Neural progenitor cell (in vitro differentiated cells): ENCODE measurements around the gene AP1B1. TPM values are rescaled to one million over a fixed set of nuclear protein-coding genes. Genes with fewer than 3 reads are reported as not detected.

Experiments used
- DNase-seq: peaks from one replicate; pipeline ENCODE4 v3.0.0-alpha.2; 2016; ENCODE audit warnings: low spot score
- H2AFZ ChIP-seq: fragments of 200-600 bp; sonication (generic); replicated peaks from 2 replicates; pipeline ENCODE4 v1.6.1; 2016; ENCODE audit warnings: antibody characterized with exemption
- H3F3A ChIP-seq: fragments of 200-600 bp; sonication (generic); 2 replicates; pipeline ENCODE4 v1.6.1; 2016; ENCODE audit warnings: antibody characterized with exemption, low read depth
- H3K27ac ChIP-seq: fragments of 200-600 bp; sonication (generic); 2 replicates; pipeline ENCODE4 v1.5.1; 2016; ENCODE audit warnings: mild to moderate bottlenecking
- H3K27me3 ChIP-seq: fragments of 200-600 bp; sonication (generic); 2 replicates; pipeline ENCODE4 v1.6.1; 2016; ENCODE audit warnings: mild to moderate bottlenecking, moderate library complexity
- H3K36me3 ChIP-seq: fragments of 200-600 bp; sonication (generic); 2 replicates; pipeline ENCODE4 v1.5.1; 2016
- H3K4me1 ChIP-seq: fragments of 200-600 bp; sonication (generic); 2 replicates; pipeline ENCODE4 v1.6.1; 2016; ENCODE audit warnings: mixed run types
- H3K4me2 ChIP-seq: fragments of 200-600 bp; sonication (generic); 2 replicates; pipeline ENCODE4 v1.6.1; 2016
- H3K4me3 ChIP-seq: fragments of 200-600 bp; sonication (generic); 2 replicates; pipeline ENCODE4 v1.5.1; 2016
- H3K79me2 ChIP-seq: fragments of 200-600 bp; sonication (generic); 2 replicates; pipeline ENCODE4 v1.6.1; 2016; ENCODE audit warnings: low read depth
- H3K9ac ChIP-seq: fragments of 200-600 bp; sonication (generic); 2 replicates; pipeline ENCODE4 v1.6.1; 2016
- H3K9me3 ChIP-seq: fragments of 200-600 bp; sonication (generic); 2 replicates; pipeline ENCODE4 v1.5.1; 2016; ENCODE audit warnings: low read depth
- H4K20me1 ChIP-seq: fragments of 200-600 bp; sonication (generic); 2 replicates; pipeline ENCODE4 v1.6.1; 2016; ENCODE audit warnings: low read depth
- H3K27ac Mint-ChIP-seq: 3 replicates; pipeline ENCODE4 v1.8.0; 2021; ENCODE audit warnings: mixed read lengths
- H3K27me3 Mint-ChIP-seq: 2 replicates; pipeline ENCODE4 v1.8.0; 2022; ENCODE audit warnings: low read depth, mild to moderate bottlenecking, inconsistent platforms, moderate library complexity, mixed read lengths; ENCODE audit not compliant: insufficient read depth
- H3K36me3 Mint-ChIP-seq: 3 replicates; pipeline ENCODE4 v1.8.0; 2021; ENCODE audit warnings: mixed read lengths
- H3K4me1 Mint-ChIP-seq: 3 replicates; pipeline ENCODE4 v1.8.0; 2021; ENCODE audit warnings: mixed read lengths
- H3K4me3 Mint-ChIP-seq: 3 replicates; pipeline ENCODE4 v1.8.0; 2021; ENCODE audit warnings: mild to moderate bottlenecking, moderate library complexity, mixed read lengths
- H3K9me3 Mint-ChIP-seq: 3 replicates; pipeline ENCODE4 v1.8.0; 2020; ENCODE audit warnings: mixed read lengths
- EZH2 ChIP-seq: fragments of 200-600 bp; sonication (generic); IDR thresholded peaks from 2 replicates; pipeline ENCODE4 v1.6.1; 2017; ENCODE audit warnings: antibody characterized with exemption, mild to moderate bottlenecking, moderate library complexity
- EZH2phosphoT487 ChIP-seq: fragments of 200-600 bp; sonication (generic); IDR thresholded peaks from 2 replicates; pipeline ENCODE4 v1.6.1; 2017; ENCODE audit warnings: antibody characterized with exemption
- total RNA-seq: library from RNA; depleted of rRNA; stranded (reverse); fragments of >200 nt; gene quantifications from 2 replicates; pipeline ENCODE4 v1.2.3, GENCODE V29; 2015; ENCODE audit warnings: low replicate concordance
- TF ChIP-seq, protein P1 (sequence below): fragments of 200-600 bp; sonication (generic); IDR thresholded peaks from 2 replicates; pipeline ENCODE4 v1.5.1; 2017; ENCODE audit warnings: antibody characterized with exemption, mild to moderate bottlenecking

The AP1B1 gene
- total RNA-seq, 1 donor from 2014 or later, result 34.7 TPM

DNA sequence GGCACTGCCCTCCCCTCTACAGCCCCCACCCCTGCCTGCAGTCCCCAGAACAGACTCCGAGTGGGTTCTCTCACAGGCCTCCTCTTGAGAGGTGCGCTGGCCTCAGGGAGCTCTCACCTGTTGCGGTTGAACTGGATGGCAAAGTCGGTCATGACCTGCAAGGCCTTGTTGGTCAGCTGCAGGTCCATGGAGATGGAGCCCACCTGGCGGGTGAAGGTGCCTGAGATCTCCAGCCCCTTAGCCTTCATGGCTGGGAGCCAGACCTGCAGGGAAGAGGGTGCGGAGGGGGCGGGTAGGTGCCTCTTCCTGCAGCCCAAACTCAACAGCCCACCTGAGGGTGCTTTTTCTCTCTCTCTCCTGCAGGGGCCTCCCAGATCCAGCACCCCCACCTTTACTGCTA lies 54.2 kb downstream of the AP1B1 start:
- no peaks in the 10 kb centered on the region for H3K9me3 Mint-ChIP-seq
- TF ChIP-seq, protein P1, sequence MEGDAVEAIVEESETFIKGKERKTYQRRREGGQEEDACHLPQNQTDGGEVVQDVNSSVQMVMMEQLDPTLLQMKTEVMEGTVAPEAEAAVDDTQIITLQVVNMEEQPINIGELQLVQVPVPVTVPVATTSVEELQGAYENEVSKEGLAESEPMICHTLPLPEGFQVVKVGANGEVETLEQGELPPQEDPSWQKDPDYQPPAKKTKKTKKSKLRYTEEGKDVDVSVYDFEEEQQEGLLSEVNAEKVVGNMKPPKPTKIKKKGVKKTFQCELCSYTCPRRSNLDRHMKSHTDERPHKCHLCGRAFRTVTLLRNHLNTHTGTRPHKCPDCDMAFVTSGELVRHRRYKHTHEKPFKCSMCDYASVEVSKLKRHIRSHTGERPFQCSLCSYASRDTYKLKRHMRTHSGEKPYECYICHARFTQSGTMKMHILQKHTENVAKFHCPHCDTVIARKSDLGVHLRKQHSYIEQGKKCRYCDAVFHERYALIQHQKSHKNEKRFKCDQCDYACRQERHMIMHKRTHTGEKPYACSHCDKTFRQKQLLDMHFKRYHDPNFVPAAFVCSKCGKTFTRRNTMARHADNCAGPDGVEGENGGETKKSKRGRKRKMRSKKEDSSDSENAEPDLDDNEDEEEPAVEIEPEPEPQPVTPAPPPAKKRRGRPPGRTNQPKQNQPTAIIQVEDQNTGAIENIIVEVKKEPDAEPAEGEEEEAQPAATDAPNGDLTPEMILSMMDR, result no peak
- TF ChIP-seq EZH2phosphoT487 (no peak), EZH2 (no peak)
- no peak overlapping the region for H2AFZ ChIP-seq
- no peaks in the 10 kb centered on the region for H3F3A ChIP-seq
- peaks cover 2% of the 10 kb centered on the region for H3K4me1 Mint-ChIP-seq
- H3K9me3 ChIP-seq, result no peaks in the 10 kb centered on the region
- H3K36me3 ChIP-seq, result no peaks in the 10 kb centered on the region
- H3K27me3 Mint-ChIP-seq, result peaks cover 4% of the 10 kb centered on the region
- no peak overlapping the region for H3K4me3 ChIP-seq
- peaks cover 27% of the 10 kb centered on the region for H3K36me3 Mint-ChIP-seq
- no peak for DNase-seq
- no peak overlapping the region for H3K27ac Mint-ChIP-seq
- no peak overlapping the region for H3K9ac ChIP-seq
- no peak overlapping the region for H3K4me2 ChIP-seq
- no peaks in the 10 kb centered on the region for H3K79me2 ChIP-seq
- no peak overlapping the region for H3K4me3 Mint-ChIP-seq
- no peaks in the 10 kb centered on the region for H4K20me1 ChIP-seq
- no peak overlapping the region for H3K27ac ChIP-seq
- no peaks in the 10 kb centered on the region for H3K4me1 ChIP-seq
- no peaks in the 10 kb centered on the region for H3K27me3 ChIP-seq

DNA sequence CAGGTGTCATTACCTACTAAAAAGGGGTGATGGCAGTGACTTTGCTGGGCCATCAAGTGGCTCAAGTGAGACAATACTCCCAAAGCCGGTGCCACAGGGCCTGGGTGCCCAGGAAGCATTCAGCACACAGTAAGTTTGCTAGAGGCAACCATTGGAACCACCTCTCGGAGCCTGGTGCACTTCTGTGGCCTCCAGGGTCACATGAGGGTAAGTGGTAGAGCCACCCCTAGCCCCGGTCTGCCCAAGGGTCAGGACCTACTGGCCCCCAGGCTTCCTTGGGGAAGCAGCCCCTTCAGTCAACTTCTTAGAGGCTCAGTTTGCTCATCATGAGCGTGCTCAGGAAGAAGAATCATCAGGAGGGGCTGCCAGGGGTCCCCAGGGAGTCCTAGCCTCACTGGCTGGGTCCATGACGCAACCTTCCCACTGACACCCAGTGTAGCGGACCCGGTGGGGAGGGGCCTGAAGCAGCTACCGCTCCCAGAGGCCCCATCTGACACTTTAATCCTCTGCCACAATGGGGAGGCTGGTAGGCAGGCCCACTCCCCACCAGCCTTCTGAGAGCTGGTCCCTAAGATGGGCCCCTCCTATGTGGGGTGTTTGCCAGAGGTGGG lies 55.4 kb downstream of the AP1B1 start:
- no peak overlapping the region for H3K4me2 ChIP-seq
- no peaks in the 10 kb centered on the region for H3K9me3 Mint-ChIP-seq
- no peak overlapping the region for H3K9ac ChIP-seq
- no peaks in the 10 kb centered on the region for H3K4me1 ChIP-seq
- no peaks in the 10 kb centered on the region for H3K36me3 ChIP-seq
- no peaks in the 10 kb centered on the region for H3K79me2 ChIP-seq
- H3K4me1 Mint-ChIP-seq, result peaks cover 2% of the 10 kb centered on the region
- peaks cover 19% of the 10 kb centered on the region for H3K36me3 Mint-ChIP-seq
- no peak overlapping the region for H3K27ac ChIP-seq
- H4K20me1 ChIP-seq, result no peaks in the 10 kb centered on the region
- H3F3A ChIP-seq, result no peaks in the 10 kb centered on the region
- peaks cover 4% of the 10 kb centered on the region for H3K27me3 Mint-ChIP-seq
- no peak overlapping the region for H3K4me3 ChIP-seq
- no peaks in the 10 kb centered on the region for H3K27me3 ChIP-seq
- no peak overlapping the region for H3K4me3 Mint-ChIP-seq
- no peak overlapping the region for H3K27ac Mint-ChIP-seq
- TF ChIP-seq EZH2, result no peak
- TF ChIP-seq, protein P1, result no peak
- TF ChIP-seq EZH2phosphoT487, result no peak
- no peak overlapping the region for H2AFZ ChIP-seq
- no peak for DNase-seq
- H3K9me3 ChIP-seq, result no peaks in the 10 kb centered on the region

DNA sequence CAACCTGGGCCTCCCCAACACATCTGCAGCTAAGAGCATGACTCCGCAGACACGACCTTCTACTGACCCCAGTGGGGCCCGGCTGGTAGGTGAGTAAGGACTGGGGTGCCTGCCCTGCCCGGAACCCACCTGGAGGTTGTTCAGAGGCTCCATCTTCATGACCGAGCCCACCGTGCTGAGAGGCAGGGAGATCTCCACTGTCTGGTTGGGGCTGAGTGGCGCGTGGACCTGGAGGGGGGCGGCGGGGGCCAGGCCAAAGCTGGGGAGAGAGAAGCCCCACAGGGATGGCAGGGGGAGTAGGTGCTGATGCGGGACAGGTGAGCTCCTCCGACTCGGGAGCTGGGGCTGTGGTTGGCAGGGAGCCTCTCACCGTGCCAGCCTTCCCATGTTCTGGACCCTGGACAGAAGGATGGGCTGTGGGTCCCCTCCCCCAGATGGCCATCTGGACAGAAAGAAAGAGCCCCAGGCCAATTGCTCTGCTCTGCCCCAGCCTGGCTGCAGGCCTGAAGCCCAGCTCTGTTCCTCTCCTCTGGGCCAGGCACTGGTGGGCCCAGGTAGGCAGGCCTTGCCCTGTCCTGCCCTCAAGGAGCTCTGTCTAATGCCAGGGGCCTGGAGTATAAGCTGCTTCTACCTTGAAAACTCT lies 56.6 kb downstream of the AP1B1 start:
- Histone ChIP-seq H2AFZ (no peak overlapping the region), H4K20me1 (no peaks in the 10 kb centered on the region), H3F3A (no peaks in the 10 kb centered on the region), H3K27ac (no peak overlapping the region), H3K27me3 (no peaks in the 10 kb centered on the region), H3K4me2 (no peak overlapping the region), H3K4me1 (no peaks in the 10 kb centered on the region), H3K36me3 (no peaks in the 10 kb centered on the region), H3K9ac (no peak overlapping the region), H3K79me2 (no peaks in the 10 kb centered on the region), H3K9me3 (no peaks in the 10 kb centered on the region), H3K4me3 (no peak overlapping the region)
- peaks cover 2% of the 10 kb centered on the region for H3K4me1 Mint-ChIP-seq
- H3K4me3 Mint-ChIP-seq, result no peak overlapping the region
- peaks cover 16% of the 10 kb centered on the region for H3K36me3 Mint-ChIP-seq
- no peak overlapping the region for H3K27ac Mint-ChIP-seq
- H3K27me3 Mint-ChIP-seq, result peaks cover 2% of the 10 kb centered on the region
- H3K9me3 Mint-ChIP-seq, result no peaks in the 10 kb centered on the region
- no peak for DNase-seq
- TF ChIP-seq EZH2phosphoT487 (no peak), EZH2 (no peak)
- TF ChIP-seq, protein P1, result no peak
